ENCODE results near the gene LIN28B.

DNA sequence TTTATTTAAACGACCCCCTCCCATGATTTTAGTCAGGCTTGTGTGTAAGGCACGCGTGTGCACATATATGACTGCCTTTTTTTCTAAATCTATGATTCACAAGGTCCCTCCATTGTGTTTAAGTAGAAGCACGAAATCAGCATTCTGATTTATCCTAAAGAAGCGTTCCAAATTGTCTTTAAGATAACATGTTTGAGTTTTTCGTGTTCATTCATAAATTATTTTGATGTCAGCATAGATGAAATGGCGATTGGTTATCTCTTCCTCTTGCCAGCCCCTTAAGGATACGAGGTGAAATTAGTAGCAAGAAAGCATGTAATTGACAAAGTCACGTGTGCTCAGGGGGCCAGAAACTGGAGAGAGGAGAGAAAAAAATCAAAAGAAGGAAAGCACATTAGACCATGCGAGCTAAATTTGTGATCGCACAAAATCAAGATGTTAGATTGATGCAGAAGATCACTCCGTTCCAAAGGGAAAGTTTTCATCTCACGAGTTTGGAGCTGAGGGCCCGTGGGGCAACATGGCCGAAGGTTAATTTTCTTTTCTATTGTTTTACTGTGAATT, at the start of gene LIN28B:
- TF ChIP-seq POLR2A (IDR thresholded peaks at IDR 0.05; ENCODE audit: low read length) (no peak), GATA1 (IDR thresholded peaks at IDR 0.05; ENCODE audit: low read depth, low read length) (no peak)

All from erythroblast (primary cell).